Measurements from ENCODE around the gene TMEM208. TPM values are rescaled to one million over a fixed set of nuclear protein-coding genes. Genes with fewer than 3 reads are reported as not detected.
A peak's percentile ranks its signal among the peaks of the same experiment; 100 is the strongest.

Gene TMEM208
- total and polyA plus RNA-seq, 2 of the 13 experiments (the other 11 are each of a cell fraction or from before 2014, with no cell fraction given), result 58.8 to 72.9 TPM

- TF ChIP-seq AFF4 (CRISPR knock-in tag; IDR thresholded peaks at IDR 0.05) (no peak), ZNF280D (CRISPR knock-in tag; IDR thresholded peaks at IDR 0.05) (no peak), ADNP (CRISPR knock-in tag; IDR thresholded peaks at IDR 0.05) (no peak), TSC22D2 (CRISPR knock-in tag; IDR thresholded peaks at IDR 0.05; ENCODE audit: borderline replicate concordance) (peak; percentile 70), ESRRA (CRISPR knock-in tag; IDR thresholded peaks at IDR 0.05; ENCODE audit: low read depth) (no peak; the same call in 1 of the 2 replicates), ZNF17 (CRISPR knock-in tag; IDR thresholded peaks at IDR 0.05) (no peak), PHB2 (IDR thresholded peaks at IDR 0.05; ENCODE audit: partially characterized antibody) (no peak), ZNF879 (CRISPR knock-in tag; IDR thresholded peaks at IDR 0.05) (no peak), ZNF33A (CRISPR knock-in tag; IDR thresholded peaks at IDR 0.05; ENCODE audit: borderline replicate concordance) (no peak), ZNF576 (CRISPR knock-in tag; IDR thresholded peaks at IDR 0.05) (no peak), ZBTB37 (CRISPR knock-in tag; IDR thresholded peaks at IDR 0.05) (no peak), POLR2A (IDR thresholded peaks at IDR 0.05; ENCODE audit: insufficient read depth in 1 of 2, low read depth in 2 of 2, low read length in 2 of 2) (peak in 1 of 2 experiments; percentile 64; a peak in 1 of 4 replicates), CENPX (CRISPR knock-in tag; IDR thresholded peaks at IDR 0.05) (no peak), SNAI1 (CRISPR knock-in tag; IDR thresholded peaks at IDR 0.05; ENCODE audit: borderline replicate concordance) (no peak), GLMP (CRISPR knock-in tag; IDR thresholded peaks at IDR 0.05; ENCODE audit: borderline replicate concordance) (no peak), RNF2 (conservative IDR thresholded peaks at IDR 0.05; ENCODE audit: low read depth) (peak; percentile 86), ZNF350 (CRISPR knock-in tag; IDR thresholded peaks at IDR 0.05; ENCODE audit: borderline replicate concordance, low read depth) (peak; percentile 32; the same call in 1 of the 2 replicates), ZFAT (CRISPR knock-in tag; conservative IDR thresholded peaks at IDR 0.05) (0 out of 2 replicates have a peak, but pooled peaks have one; percentile 42), SRY (CRISPR knock-in tag; IDR thresholded peaks at IDR 0.05) (peak; percentile 96), SIN3A (IDR thresholded peaks at IDR 0.05; ENCODE audit: borderline replicate concordance, low read depth, low read length) (0 out of 2 replicates have a peak, but pooled peaks have one; percentile 87)
These were observed 34.8 kb upstream of the TMEM208 start, which contains the start of gene E2F4 (continued) for GRCh38 chr16:67191995-67192681.

Measured in HepG2 (cell line).